GM11168 (cell line): ENCODE data around the gene NDST3.

ENCODE experiments used
- in situ Hi-C: fragments of 300-500 bp; cut with MboI; formaldehyde crosslinking; loops from one replicate; pipeline ENCODE4 v1.12.0; 2022; ENCODE audit warnings: low sequenced_read_pairs; ENCODE audit not compliant: unreplicated experiment

The NDST3 gene

GRCh38 chr4:118034053-118034785, at the start of gene NDST3:
Gene NDST3, plus strand, starts transcription at chr4:118034486. Its CDS starts 19,425 bp downstream, at chr4:118053911.
- in situ Hi-C loops, result no loop called here

DNA sequence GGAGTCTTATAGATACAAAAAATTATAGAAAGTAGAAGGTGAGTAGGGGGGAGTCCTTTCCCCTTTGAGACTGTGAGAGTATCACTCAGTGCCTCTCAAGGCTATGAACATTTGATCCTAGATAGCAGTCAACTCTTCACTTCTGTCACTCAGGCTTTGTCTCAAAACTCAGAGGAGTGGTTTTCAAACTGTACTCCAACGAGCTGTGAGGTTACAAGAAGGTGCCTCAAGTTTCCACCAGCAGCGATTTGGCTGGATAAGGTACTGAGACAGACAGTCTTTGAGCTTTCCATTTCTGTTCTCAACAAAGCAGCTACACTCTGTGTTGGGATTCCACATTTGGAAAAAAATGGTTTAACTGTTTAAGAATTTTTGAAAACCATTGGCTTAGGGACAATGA, 48.0 kb upstream of the NDST3 start:
- in situ Hi-C loops, result no loop called here

DNA sequence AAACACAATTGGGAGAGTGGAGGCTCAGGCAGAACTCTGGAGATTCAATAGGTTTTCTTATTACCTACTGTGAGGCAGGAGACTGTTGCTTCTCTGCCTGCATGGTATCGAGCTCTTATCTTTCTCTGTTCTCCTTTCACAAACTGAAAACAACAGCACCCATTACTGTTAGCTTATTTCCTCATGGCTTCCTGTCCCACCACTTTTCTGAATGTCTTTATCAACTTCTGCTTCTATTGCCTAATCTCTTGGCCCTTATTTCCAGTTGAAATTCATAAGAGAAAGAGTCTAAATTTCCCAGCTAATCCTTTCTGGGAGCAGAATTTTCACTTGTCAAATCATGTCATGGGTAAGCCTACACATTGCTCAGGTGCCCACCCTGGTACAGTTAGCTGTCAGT, 46.8 kb upstream of the NDST3 start:
- in situ Hi-C loops, result no loop called here

- in situ Hi-C loops, result no loop called here
Observed at GRCh38 chr4:117996891-117997290, 37.4 kb upstream of the NDST3 start.

GRCh38 chr4:118004088-118004487, 30.2 kb upstream of the NDST3 start:
- in situ Hi-C loops, result no loop called here

DNA sequence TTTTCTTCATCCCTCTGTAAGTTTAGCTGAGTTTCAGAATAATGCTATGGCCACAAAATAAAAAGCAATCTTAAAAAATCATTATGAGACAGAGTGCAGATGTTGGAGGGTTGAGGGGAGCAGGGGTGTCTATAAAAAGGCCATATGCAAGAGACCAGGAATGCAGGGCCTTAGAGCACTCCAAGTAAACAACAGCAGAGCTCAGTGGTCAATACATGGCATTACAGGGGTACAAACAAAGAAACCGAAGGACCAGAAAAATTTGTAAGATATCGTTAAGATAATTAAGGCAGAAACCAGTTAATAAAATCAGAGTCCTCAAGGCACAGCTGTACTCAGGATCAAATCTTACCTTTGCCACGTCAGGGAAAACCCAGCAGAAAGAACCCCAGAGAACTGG, 28.4 kb upstream of the NDST3 start:
- in situ Hi-C loops, result no loop called here

DNA sequence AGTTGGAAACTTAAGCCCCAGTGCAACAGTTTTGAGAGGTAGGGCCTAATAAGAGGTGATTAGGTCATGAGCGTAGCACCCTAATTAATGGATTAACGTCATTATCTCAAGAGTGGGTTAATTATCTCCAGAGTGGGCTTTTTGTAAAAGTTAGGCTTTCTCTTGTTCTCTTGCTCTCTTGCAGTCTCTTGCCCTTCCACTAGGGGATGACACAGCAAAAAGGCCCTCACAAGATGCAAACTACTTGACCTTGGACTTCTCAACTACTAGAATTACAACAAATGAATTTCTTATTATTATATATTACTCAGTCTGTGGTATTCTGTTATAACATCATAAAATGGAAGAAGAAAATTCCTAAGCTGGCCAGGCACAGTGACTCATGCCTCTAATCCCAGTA, 22.1 kb upstream of the NDST3 start:
- in situ Hi-C loops, result no loop called here

DNA sequence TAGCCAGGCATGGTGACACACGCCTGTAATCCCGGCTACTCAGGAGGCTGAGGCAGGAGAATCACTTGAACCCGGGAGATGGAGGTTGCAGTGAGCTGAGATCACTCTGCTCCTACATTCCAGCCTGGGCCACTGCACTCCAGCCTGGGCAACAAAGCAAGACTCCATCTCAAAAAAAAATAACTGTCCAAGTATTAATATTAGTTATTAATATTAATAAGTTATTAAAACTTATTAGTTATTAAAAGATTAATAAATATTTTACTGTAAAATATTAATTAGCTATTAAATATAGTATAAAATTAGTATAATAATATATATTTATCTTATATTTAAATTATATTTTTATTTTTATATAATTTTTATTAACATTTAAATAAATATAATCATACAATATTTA, 19.5 kb upstream of the NDST3 start:
- in situ Hi-C loops, result no loop called here

- in situ Hi-C loops, result no loop called here
Observed at GRCh38 chr4:118018381-118019145, 15.7 kb upstream of the NDST3 start.

DNA sequence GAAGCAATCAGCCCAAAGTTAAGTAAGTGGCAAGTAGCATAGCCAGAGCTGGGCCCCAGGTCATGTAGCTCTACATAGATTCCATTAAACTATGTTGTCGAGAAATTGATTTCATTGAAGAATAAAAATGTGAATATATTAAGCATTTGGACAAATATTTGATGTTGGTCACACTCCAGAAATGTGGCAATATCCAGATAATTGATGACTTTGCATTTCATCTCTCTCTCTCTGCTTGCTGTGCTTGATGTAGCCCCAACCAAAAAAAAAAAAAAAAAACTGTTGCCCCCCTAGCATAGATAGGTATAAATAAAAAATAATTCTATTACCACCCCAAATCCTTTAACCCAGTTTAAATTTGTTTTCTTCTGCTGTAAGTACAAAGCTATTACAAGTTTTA, 7.5 kb upstream of the NDST3 start:
- in situ Hi-C loops, result no loop called here

GRCh38 chr4:118029224-118029623, 5.1 kb upstream of the NDST3 start:
- in situ Hi-C loops, result no loop called here

- in situ Hi-C loops, result no loop called here
Observed at GRCh38 chr4:118032691-118033090, 1.6 kb upstream of the NDST3 start.

GRCh38 chr4:118033148-118034052, 886 bp upstream of the NDST3 start:
- in situ Hi-C loops, result no loop called here

DNA sequence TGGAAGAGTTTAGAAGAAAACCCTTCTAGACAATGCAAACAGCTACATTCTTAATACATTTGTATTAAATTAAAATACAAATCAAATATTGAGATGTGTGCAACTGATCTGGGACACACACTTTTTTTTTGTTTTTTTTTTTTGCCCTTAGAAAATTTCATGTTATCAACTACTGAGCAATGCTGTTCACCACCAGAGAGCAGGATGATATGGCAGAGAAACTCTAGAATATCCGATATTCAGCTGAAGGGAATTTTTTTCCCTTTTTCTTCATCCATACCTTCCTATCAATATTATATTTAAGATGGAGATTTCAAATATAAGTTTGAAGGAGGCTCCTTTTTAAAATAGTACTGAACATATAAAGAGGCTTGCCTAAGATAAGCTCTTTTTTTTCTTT, 1.0 kb downstream of the NDST3 start:
- in situ Hi-C loops, result no loop called here

- in situ Hi-C loops, result no loop called here
Observed at GRCh38 chr4:118036336-118036735, 2.0 kb downstream of the NDST3 start.

GRCh38 chr4:118037955-118038354, 3.7 kb downstream of the NDST3 start:
- in situ Hi-C loops, result no loop called here

DNA sequence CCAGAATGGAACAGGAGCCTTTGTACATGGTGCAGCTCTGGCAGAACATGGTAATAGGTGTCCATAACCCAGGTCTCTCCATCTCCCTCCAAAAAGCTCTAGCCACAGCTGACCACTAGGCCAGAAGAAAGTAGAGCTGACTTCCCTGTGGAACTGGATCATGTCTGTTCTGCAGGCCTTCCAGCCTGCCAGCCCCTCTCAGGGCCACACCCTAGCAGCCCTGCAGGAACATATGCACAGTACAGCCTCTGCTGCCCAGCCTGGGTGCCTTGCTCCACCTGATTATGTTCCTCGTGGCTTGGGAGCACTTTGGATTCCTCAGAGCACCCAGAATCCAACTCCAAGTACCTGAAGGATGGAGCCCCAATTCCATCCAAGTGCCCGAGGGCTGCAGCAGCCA, 12.0 kb downstream of the NDST3 start:
- in situ Hi-C loops, result no loop called here

- in situ Hi-C loops, result no loop called here
Observed at GRCh38 chr4:118047043-118047442, 12.8 kb downstream of the NDST3 start.

GRCh38 chr4:118058955-118059354, 24.7 kb downstream of the NDST3 start:
- in situ Hi-C loops, result no loop called here

DNA sequence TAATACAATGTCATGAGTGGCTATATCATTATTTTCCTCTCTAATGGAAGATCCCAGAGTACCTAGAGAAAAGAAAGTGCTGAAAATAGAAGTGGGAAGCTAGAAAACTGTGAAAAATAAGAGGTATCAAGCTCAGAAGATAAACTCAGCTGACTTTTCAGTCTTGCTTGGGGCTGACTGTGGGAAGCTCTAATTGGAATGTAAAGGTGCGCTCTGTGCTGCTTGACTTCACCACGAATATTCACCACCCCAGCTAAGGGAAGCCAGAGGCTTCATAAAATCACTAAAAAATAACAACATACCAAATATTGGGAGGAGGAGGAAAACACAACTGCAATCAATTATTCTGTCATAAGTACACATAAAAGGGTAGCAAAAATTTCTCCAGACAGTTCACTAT, 25.1 kb downstream of the NDST3 start:
- in situ Hi-C loops, result no loop called here
